Coronary artery (tissue), 2 donors: ENCODE data around the gene CCDC187.

Experiments
- DNase-seq: peaks from one replicate; pipeline ENCODE4 v3.0.0-alpha.2; 2017; ENCODE audit warnings: low spot score
- H3K27ac ChIP-seq, 2 donors: fragments of 200-600 bp; sonication (generic); one replicate each; pipeline ENCODE4 v1.5.1; 2016 to 2019
- H3K4me3 ChIP-seq: fragments of 200-600 bp; sonication (generic); 2 replicates; pipeline ENCODE4 v1.5.1; 2016; ENCODE audit warnings: mild to moderate bottlenecking, moderate library complexity
- TF ChIP-seq, protein P1 (sequence below): fragments of 200-600 bp; sonication (generic); IDR thresholded peaks from one replicate; pipeline ENCODE4 v1.5.1; 2019; ENCODE audit warnings: antibody characterized with exemption

Gene CCDC187

DNA sequence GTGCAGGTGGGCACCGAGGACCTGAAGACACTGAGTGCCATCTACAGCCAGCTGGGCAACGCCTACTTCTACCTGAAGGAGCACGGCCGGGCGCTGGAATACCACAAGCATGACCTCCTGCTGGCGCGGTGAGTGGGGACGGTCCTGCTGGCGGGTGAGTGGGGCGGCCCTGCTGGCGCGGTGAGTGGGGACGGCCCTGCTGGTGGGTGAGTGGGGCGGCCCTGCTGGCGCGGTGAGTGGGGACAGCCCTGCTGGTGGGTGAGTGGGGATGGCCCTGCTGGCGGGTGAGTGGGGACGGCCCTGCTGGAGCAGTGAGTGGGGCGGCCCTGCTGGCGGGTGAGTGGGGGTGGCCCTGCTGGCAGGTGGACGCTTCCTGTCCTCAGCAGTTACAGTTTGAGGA is 30.6 kb upstream of the CCDC187 start:
- no peak for DNase-seq
- no peak overlapping the region for H3K4me3 ChIP-seq

DNA sequence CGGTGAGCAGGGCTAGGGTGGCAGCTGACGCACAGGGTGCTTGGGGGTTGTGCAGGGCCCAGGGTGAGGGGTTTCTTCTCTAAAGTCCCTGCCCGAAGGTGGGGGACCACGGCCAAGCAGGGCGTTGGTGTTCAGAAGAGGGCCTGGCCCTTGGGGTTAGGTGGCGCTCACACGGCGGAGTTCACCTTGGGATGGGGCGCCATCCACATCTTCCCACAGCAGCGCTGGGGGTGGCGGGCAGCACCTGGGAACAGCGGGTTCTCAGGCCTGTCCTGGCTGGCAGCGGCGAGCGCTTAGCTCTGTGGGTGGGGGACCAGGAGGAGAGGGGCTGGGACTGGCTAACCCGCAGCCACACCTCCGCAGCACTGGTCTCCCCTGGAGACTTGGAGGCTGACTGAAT is 29.6 kb upstream of the CCDC187 start:
- H3K4me3 ChIP-seq: no peak overlapping the region
- DNase-seq: no peak
- H3K27ac ChIP-seq: no peak overlapping the region
- TF ChIP-seq, protein P1, sequence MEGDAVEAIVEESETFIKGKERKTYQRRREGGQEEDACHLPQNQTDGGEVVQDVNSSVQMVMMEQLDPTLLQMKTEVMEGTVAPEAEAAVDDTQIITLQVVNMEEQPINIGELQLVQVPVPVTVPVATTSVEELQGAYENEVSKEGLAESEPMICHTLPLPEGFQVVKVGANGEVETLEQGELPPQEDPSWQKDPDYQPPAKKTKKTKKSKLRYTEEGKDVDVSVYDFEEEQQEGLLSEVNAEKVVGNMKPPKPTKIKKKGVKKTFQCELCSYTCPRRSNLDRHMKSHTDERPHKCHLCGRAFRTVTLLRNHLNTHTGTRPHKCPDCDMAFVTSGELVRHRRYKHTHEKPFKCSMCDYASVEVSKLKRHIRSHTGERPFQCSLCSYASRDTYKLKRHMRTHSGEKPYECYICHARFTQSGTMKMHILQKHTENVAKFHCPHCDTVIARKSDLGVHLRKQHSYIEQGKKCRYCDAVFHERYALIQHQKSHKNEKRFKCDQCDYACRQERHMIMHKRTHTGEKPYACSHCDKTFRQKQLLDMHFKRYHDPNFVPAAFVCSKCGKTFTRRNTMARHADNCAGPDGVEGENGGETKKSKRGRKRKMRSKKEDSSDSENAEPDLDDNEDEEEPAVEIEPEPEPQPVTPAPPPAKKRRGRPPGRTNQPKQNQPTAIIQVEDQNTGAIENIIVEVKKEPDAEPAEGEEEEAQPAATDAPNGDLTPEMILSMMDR: no peak

More for the DNA sequence above, 30.6 kb upstream of the CCDC187 start:
- H3K27ac ChIP-seq: no peak overlapping the region
- TF ChIP-seq, protein P1: no peak

DNA sequence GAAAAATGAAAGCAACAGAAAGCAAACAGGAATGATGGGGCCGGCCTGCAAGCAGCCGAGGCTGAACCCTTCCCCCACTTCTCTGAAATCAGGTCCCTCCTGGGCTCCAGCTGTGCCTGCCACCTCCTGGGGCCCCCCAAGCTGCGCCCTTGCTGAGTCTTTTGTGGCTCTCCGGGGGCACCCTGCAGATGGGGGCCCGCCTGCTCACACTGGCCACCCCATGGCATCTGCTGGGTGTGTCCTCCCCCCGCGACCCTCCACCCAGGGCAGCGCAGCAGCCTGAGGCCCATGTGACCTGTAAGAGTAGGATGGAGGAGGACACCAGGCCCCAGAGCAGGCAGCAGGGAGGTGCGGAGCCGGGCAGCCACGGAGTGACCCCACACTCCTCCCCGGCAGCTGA is 29.2 kb upstream of the CCDC187 start:
- no peak for DNase-seq
- TF ChIP-seq, protein P1: no peak
- Histone ChIP-seq H3K27ac (no peak overlapping the region), H3K4me3 (no peak overlapping the region)

DNA sequence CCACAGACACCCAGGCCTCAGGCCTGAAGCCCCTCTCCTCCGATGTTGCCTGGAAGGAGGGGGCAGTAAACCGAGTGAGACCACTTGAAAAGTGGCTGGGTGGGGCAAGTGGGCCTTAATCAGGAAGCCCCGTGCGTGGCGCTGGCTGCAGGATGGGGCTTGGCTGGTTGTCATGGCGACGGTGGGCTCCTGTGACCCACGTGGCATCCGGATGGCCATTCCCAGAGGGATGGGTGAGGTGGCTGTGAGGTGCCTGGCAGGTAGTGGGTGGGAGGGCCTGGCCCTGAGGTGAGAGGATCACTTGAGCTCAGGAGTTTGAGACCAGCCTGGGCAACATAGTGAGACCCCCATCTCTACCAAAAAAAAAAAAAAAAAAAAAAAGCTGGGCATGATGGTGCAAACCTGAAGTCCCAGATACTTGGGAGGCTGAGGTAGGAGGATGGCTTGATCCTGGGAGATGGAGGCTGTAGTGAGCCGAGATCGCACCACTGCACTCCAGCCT is 28.6 kb upstream of the CCDC187 start:
- TF ChIP-seq, protein P1: no peak
- no peak for DNase-seq
- Histone ChIP-seq H3K4me3 (no peak overlapping the region), H3K27ac (no peak overlapping the region)

DNA sequence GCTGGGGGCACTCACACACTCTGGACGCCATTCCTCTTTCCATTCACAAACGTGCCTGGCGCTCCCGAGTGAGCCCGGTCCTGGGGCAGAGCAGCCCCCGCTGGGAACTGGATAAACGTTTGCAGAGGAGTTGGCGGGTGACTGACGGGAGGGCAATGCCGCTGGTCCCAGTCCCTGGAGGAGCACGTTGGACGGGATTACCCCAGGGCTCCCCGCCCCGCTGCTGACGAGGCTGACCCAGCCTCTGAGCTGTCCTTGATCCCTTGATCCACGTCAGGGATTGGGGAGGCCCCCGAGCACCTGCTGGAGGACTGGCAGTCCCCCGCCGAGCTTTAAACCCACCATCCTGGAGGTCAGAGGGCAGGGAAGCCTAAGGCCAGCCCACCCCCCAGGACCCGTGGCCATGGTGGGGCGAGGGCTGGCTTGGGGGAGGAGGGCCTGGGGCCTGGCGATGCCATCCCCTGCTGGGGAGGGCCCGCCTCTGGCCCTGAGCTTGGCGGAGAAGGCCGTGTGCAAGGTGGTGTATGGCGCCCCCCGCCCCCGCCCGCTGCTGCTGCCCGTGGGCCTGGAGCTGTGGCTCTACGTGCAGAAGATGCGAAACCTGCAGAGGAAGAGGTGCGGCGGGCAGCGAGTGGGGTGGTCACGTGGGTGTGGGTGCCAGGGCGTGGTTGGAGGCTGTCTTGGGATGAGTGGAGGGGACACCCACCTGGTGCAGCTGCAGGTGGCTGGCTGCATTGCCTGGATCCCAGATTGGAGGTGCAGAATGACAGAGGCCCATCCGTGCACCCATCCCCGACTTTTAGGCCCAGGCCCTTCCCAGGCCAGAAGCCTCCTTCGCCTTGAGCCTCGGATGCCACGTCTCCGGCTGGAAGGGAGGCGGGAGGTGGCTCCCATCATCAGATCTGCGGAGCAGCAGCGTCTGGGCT is 27.9 kb upstream of the CCDC187 start:
- no peak for DNase-seq
- TF ChIP-seq, protein P1: no peak

DNA sequence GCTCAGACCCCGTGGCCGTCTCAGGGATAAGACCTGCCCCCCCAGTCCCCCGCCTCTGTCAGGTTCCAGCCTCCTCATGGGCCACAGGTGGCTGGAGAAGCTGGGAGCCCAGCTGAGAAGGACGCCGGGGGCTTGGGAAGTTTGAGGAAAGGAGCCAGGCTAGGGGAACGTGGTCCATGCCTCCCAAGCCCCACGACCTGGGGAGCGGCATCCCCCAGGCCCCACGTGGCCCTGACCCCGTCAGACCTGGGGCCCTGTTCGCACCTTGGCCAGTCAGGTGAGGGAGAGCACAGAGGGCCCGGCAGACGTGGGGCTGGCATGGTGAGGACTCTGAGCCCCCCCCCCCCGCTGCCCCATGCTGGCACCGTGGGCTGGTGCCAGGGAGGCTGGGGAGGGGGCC is 27.1 kb upstream of the CCDC187 start:
- TF ChIP-seq, protein P1: no peak
- Histone ChIP-seq H3K27ac (no peak overlapping the region), H3K4me3 (no peak overlapping the region)
- no peak for DNase-seq

More for the DNA sequence above, 27.9 kb upstream of the CCDC187 start:
- Histone ChIP-seq H3K4me3 (no peak overlapping the region), H3K27ac (no peak overlapping the region)
